Tibial artery (tissue), 4 donors: ENCODE measurements around the gene IFT74.
A peak's percentile ranks its signal among the peaks of the same experiment; 100 is the strongest.

ENCODE experiments used
- DNase-seq, 2 donors: peaks; one replicate each; pipeline ENCODE4 v3.0.0-alpha.2; 2019
- H3K27ac ChIP-seq, 2 donors: fragments of 200-600 bp; sonication (generic) in 1 of 2; 1 replicate in 1 of 2; 2 replicates in 1 of 2; pipeline ENCODE4 v1.5.1; 2018 to 2019; ENCODE audit warnings: mild to moderate bottlenecking in 1 of 2
- H3K27me3 ChIP-seq, 2 donors: fragments of 200-600 bp; sonication (generic) in 1 of 2; one replicate each; pipeline versions ENCODE4 v1.5.1 to v1.6.0; 2016 to 2019
- H3K36me3 ChIP-seq, 3 donors: fragments of 200-600 bp; sonication (generic) in 2 of 3; one replicate each; pipeline ENCODE4 v1.5.1; 2016 to 2019; ENCODE audit warnings: mild to moderate bottlenecking in 2 of 3
- H3K4me1 ChIP-seq, 4 donors: fragments of 200-600 bp; sonication (generic) in 2 of 4; 1 replicate in 3 of 4; 2 replicates in 1 of 4; pipeline ENCODE4 v1.5.1; 2016 to 2019
- H3K4me3 ChIP-seq, 2 donors: fragments of 200-600 bp; sonication (generic) in 1 of 2; 1 replicate in 1 of 2; 2 replicates in 1 of 2; pipeline ENCODE4 v1.5.1; 2018 to 2019; ENCODE audit warnings: mild to moderate bottlenecking in 2 of 2
- H3K9me3 ChIP-seq, 3 donors: fragments of 200-600 bp; sonication (generic) in 1 of 3; one replicate each; pipeline ENCODE4 v1.5.1; 2016 to 2019
- CTCF ChIP-seq, 2 experiments: fragments of 200-600 bp in 1 of 2; fragments of 450-650 bp in 1 of 2; IDR thresholded peaks; one replicate each; pipeline ENCODE4 v1.5.1; 2017 to 2019; ENCODE audit warnings: antibody characterized with exemption in 2 of 2, mild to moderate bottlenecking in 1 of 2, moderate library complexity in 1 of 2
- intact Hi-C: fragments of 100-400 bp; cut with DNase I; formaldehyde crosslinking; loops from one replicate; pipeline ENCODE4 v1.15.0; 2023; ENCODE audit warnings: low total_unique reads

IFT74 gene

GRCh38 chr9:27065288-27065687 lies 109.1 kb downstream of the IFT74 start:
- no peak for TF ChIP-seq CTCF (IDR thresholded peaks at IDR 0.05)
- intact Hi-C loops = no loop called here

GRCh38 chr9:27073841-27074728 lies 117.9 kb downstream of the IFT74 start:
- intact Hi-C loops = no loop called here
- no peak for TF ChIP-seq CTCF (IDR thresholded peaks at IDR 0.05)

More at GRCh38 chr9:27065288-27065687, 109.1 kb downstream of the IFT74 start:
- Histone ChIP-seq H3K27ac (no peak overlapping the region), H3K27me3 (no peaks in the 10 kb centered on the region), H3K4me1 (no peaks in the 10 kb centered on the region), H3K36me3 (peaks cover 3 to 20% (median 9%) of the 10 kb centered on the region in 3 donors), H3K4me3 (no peak overlapping the region), H3K9me3 (no peaks in the 10 kb centered on the region)
- no peak for DNase-seq

GRCh38 chr9:27078685-27079084 lies 122.5 kb downstream of the IFT74 start:
- H3K27me3 ChIP-seq = no peaks in the 10 kb centered on the region
- intact Hi-C loops = no loop called here
- no peak for DNase-seq
- no peak overlapping the region for H3K27ac ChIP-seq
- H3K4me3 ChIP-seq = no peak overlapping the region
- peaks cover 0 to 14% (median 0%) of the 10 kb centered on the region in 3 donors for H3K36me3 ChIP-seq
- TF ChIP-seq CTCF (IDR thresholded peaks at IDR 0.05) = no peak
- H3K9me3 ChIP-seq = no peaks in the 10 kb centered on the region
- no peaks in the 10 kb centered on the region for H3K4me1 ChIP-seq

More at GRCh38 chr9:27073841-27074728, 117.9 kb downstream of the IFT74 start:
- H3K4me3 ChIP-seq = no peak overlapping the region
- no peaks in the 10 kb centered on the region for H3K4me1 ChIP-seq
- H3K36me3 ChIP-seq = peaks cover 0 to 14% (median 6%) of the 10 kb centered on the region in 3 donors
- DNase-seq = no peak
- no peaks in the 10 kb centered on the region for H3K27me3 ChIP-seq
- H3K9me3 ChIP-seq = no peaks in the 10 kb centered on the region
- no peak overlapping the region for H3K27ac ChIP-seq

GRCh38 chr9:27085456-27085855 lies 129.2 kb downstream of the IFT74 start:
- no peaks in the 10 kb centered on the region for H3K9me3 ChIP-seq
- intact Hi-C loops = no loop called here
- no peak overlapping the region for H3K4me3 ChIP-seq
- no peaks in the 10 kb centered on the region for H3K27me3 ChIP-seq
- no peak for TF ChIP-seq CTCF (IDR thresholded peaks at IDR 0.05)
- no peak for DNase-seq
- no peaks in the 10 kb centered on the region for H3K36me3 ChIP-seq
- H3K27ac ChIP-seq = no peak overlapping the region
- peaks cover 0 to 11% (median 4%) of the 10 kb centered on the region in 4 donors for H3K4me1 ChIP-seq

GRCh38 chr9:27086818-27087680 lies 130.8 kb downstream of the IFT74 start:
- Histone ChIP-seq H3K27me3 (no peaks in the 10 kb centered on the region), H3K36me3 (no peaks in the 10 kb centered on the region), H3K4me3 (no peak overlapping the region), H3K27ac (peak overlapping the region in 1 of 2 donors; percentile 12), H3K4me1 (peaks cover 0 to 11% (median 4%) of the 10 kb centered on the region in 4 donors), H3K9me3 (no peaks in the 10 kb centered on the region)
- intact Hi-C loops = no loop called here
- no peak for DNase-seq
- TF ChIP-seq CTCF (IDR thresholded peaks at IDR 0.05) = no peak
